Type B pancreatic cell (in vitro differentiated cells): ENCODE data around the gene STAP2. TPM values are rescaled to one million over a fixed set of nuclear protein-coding genes. Genes with fewer than 3 reads are reported as not detected.

Experiments used
- DNase-seq: peaks from one replicate; pipeline ENCODE4 v3.0.0; 2021; ENCODE audit warnings: mixed read lengths; ENCODE audit not compliant: unreplicated experiment; ENCODE audit errors: extremely low spot score
- H3K27ac Mint-ChIP-seq: 2 replicates; pipeline ENCODE4 v1.8.0; 2021; ENCODE audit warnings: mild to moderate bottlenecking, mixed read lengths
- H3K27me3 Mint-ChIP-seq: 2 replicates; pipeline ENCODE4 v1.8.0; 2021; ENCODE audit warnings: mixed read lengths
- H3K36me3 Mint-ChIP-seq: 2 replicates; pipeline ENCODE4 v1.8.0; 2021; ENCODE audit warnings: mixed read lengths
- H3K4me1 Mint-ChIP-seq: one replicate; pipeline ENCODE4 v1.8.0; 2021; ENCODE audit warnings: mixed read lengths; ENCODE audit not compliant: unreplicated experiment
- H3K4me3 Mint-ChIP-seq: 2 replicates; pipeline ENCODE4 v1.8.0; 2021; ENCODE audit warnings: mild to moderate bottlenecking, mixed read lengths
- H3K9me3 Mint-ChIP-seq: 2 replicates; pipeline ENCODE4 v1.8.0; 2021; ENCODE audit warnings: mixed read lengths
- CTCF ChIP-seq: fragments of 200-600 bp; sonication (generic); conservative IDR thresholded peaks from 2 replicates; pipeline ENCODE4 v1.5.0; 2021; ENCODE audit warnings: antibody characterized with exemption, mild to moderate bottlenecking
- total RNA-seq: library from RNA; stranded (reverse); gene quantifications from 2 replicates; pipeline ENCODE4 v1.2.1, GENCODE V29; 2021; ENCODE audit warnings: low replicate concordance

The STAP2 gene
- total RNA-seq, 1 donor from 2014 or later, result 42.5 TPM

DNA sequence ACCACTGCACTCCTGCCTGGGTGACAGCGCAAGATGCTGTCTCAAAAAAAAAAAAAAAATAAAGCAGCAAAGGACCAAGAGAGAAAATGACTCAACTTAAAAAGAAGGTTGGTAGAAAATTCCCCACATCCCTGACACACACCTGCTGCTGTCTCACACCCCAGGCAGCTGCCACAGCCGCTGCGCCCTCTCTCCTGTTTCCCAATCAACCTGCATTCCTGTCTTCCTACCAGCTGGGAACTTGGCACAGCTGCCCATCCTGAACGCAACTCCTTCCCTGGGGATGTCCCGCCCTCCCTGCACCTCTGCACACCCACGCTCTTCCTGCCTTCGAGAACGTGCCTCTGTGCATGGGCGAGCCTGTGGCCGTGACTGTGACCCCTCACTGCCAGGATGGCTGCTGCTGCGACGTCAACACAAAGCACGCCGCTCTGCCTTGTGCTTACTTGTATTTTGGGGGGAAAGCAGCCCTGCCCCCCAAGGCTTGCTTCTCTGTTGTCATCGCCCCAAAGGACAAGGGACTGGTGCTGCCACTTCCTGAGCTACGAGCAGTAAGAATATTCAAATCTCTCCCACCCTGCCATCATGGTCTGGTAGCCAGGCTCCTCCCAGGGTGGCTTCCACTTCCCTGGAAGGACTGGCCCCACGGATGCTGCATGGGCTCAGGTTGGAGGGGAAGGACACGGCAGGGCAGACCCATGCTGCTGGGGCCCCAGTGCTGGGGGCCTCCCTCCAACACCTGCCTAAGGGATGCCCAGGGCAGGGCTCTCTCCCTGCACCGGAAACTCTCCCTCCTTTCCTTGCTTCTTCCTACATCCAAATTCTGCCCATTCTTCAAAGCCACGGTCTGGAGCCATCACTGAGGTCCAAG lies 41.0 kb upstream of the STAP2 start:
- peaks cover 30% of the 10 kb centered on the region for H3K4me1 Mint-ChIP-seq
- DNase-seq, result no peak
- peaks cover 3% of the 10 kb centered on the region for H3K36me3 Mint-ChIP-seq

DNA sequence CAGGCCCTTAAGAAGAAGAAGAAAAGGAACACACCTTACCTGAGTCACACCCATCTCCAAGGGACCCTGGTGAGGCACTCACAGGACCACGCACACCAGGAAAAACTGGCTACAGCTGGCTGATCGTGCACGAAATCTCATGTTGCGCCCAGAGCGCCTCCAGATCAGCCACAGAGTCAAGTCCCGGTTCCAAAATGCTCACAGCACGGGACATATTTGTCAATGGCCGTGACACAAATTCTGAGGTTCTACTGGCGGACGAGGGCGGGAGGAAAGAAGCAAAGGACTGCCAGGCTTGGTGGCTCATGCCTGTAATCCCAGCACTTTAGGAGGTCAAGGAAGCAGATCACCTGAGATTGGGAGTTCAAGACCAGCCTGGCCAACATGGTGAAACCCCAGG lies 40.3 kb upstream of the STAP2 start:
- Mint-ChIP-seq H3K27ac (peak overlapping the region; percentile 87), H3K4me1 (peaks cover 32% of the 10 kb centered on the region), H3K4me3 (no peak overlapping the region), H3K36me3 (peaks cover 3% of the 10 kb centered on the region), H3K27me3 (no peaks in the 10 kb centered on the region), H3K9me3 (no peaks in the 10 kb centered on the region)
- no peak for TF ChIP-seq CTCF
- DNase-seq, result no peak

More for the DNA sequence above, 41.0 kb upstream of the STAP2 start:
- no peaks in the 10 kb centered on the region for H3K9me3 Mint-ChIP-seq
- TF ChIP-seq CTCF, result no peak
- H3K27me3 Mint-ChIP-seq, result no peaks in the 10 kb centered on the region
- peak overlapping the region; percentile 83 for H3K27ac Mint-ChIP-seq
- peak overlapping the region; percentile 13 for H3K4me3 Mint-ChIP-seq

DNA sequence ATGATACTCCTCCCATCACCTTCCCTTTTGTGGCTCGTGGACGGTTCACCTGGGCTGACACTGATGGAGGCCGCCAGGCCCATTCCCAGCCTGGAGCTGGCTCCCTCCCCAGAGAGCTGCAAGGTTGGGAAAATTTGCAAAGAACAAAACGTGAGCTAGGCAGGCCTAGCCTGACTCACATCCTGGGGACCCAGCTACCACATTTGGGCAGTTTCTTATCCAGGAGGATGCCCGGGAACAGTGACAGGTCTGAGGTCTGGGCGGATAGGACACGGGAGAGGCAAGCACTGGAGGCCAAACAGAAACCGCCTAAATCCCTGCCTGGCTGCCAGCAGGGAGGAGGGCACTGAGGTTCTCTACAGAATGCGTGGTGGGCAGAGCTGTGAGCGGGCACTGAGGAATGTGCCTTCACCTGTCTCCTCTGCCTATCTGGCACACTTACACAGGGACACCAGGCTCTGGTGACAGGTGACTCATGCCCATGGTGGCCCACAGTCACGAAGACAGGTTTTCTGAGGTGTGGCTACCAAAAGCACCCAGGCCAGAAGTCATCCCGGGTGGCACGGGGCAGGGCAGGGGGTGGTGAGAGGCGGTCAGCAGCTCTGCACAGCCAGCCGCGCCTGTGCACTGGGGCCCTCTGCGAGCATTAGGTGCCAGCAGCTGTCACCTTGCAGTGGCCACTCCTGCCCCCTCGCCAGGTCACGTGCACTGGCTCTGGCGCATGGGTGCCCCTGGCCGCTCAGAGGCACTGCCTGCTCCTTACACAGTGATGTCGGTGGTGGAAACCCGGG lies 38.6 kb upstream of the STAP2 start:
- H3K27ac Mint-ChIP-seq, result peak overlapping the region; percentile 95
- no peaks in the 10 kb centered on the region for H3K27me3 Mint-ChIP-seq
- no peak for DNase-seq
- no peak overlapping the region for H3K4me3 Mint-ChIP-seq
- H3K4me1 Mint-ChIP-seq, result peaks cover 35% of the 10 kb centered on the region
- TF ChIP-seq CTCF, result no peak
- peaks cover 3% of the 10 kb centered on the region for H3K36me3 Mint-ChIP-seq
- H3K9me3 Mint-ChIP-seq, result no peaks in the 10 kb centered on the region

GRCh38 chr19:4376671-4376990 lies 38.0 kb upstream of the STAP2 start:
- no peak for DNase-seq
- H3K4me1 Mint-ChIP-seq, result peaks cover 35% of the 10 kb centered on the region
- peaks cover 3% of the 10 kb centered on the region for H3K36me3 Mint-ChIP-seq
- no peaks in the 10 kb centered on the region for H3K27me3 Mint-ChIP-seq
- peak overlapping the region; percentile 95 for H3K27ac Mint-ChIP-seq
- H3K9me3 Mint-ChIP-seq, result no peaks in the 10 kb centered on the region
- H3K4me3 Mint-ChIP-seq, result no peak overlapping the region
- no peak for TF ChIP-seq CTCF

- no peak for TF ChIP-seq CTCF
- Mint-ChIP-seq H3K36me3 (peaks cover 3% of the 10 kb centered on the region), H3K27me3 (no peaks in the 10 kb centered on the region), H3K9me3 (no peaks in the 10 kb centered on the region), H3K4me1 (peaks cover 37% of the 10 kb centered on the region), H3K27ac (peak overlapping the region; percentile 95), H3K4me3 (peak overlapping the region; percentile 78)
- no peak for DNase-seq
Measured at GRCh38 chr19:4376028-4376670, 37.5 kb upstream of the STAP2 start.
